Esophagus muscularis mucosa (tissue), 3 donors: ENCODE measurements around the gene SLAIN1.

ENCODE experiments used
- POLR2AphosphoS5 ChIP-seq, 2 donors: sonication (generic); formaldehyde crosslinking; IDR thresholded peaks; one replicate each; pipeline ENCODE4 v1.6.1; 2017; ENCODE audit warnings: antibody characterized with exemption in 2 of 2
- TF ChIP-seq, protein P1 (sequence below), 3 experiments: fragments of 200-600 bp in 2 of 3; fragments of 450-650 bp in 1 of 3; sonication (generic) in 2 of 3; IDR thresholded peaks; one replicate each; pipeline ENCODE4 v1.5.1; 2017 to 2019; ENCODE audit warnings: antibody characterized with exemption in 3 of 3, mild to moderate bottlenecking in 2 of 3, moderate library complexity in 1 of 3

- TF ChIP-seq, protein P1, sequence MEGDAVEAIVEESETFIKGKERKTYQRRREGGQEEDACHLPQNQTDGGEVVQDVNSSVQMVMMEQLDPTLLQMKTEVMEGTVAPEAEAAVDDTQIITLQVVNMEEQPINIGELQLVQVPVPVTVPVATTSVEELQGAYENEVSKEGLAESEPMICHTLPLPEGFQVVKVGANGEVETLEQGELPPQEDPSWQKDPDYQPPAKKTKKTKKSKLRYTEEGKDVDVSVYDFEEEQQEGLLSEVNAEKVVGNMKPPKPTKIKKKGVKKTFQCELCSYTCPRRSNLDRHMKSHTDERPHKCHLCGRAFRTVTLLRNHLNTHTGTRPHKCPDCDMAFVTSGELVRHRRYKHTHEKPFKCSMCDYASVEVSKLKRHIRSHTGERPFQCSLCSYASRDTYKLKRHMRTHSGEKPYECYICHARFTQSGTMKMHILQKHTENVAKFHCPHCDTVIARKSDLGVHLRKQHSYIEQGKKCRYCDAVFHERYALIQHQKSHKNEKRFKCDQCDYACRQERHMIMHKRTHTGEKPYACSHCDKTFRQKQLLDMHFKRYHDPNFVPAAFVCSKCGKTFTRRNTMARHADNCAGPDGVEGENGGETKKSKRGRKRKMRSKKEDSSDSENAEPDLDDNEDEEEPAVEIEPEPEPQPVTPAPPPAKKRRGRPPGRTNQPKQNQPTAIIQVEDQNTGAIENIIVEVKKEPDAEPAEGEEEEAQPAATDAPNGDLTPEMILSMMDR (IDR thresholded peaks at IDR 0.05) = no peak
- TF ChIP-seq POLR2AphosphoS5 (IDR thresholded peaks at IDR 0.05) = no peak
Observed at GRCh38 chr13:77786695-77787287, 89.3 kb downstream of the SLAIN1 start.
